Muscle of back (tissue), 11 donors: ENCODE measurements around the gene STIM1. TPM values are rescaled to one million over a fixed set of nuclear protein-coding genes. Genes with fewer than 3 reads are reported as not detected.

ENCODE experiments used
- DNase-seq, 3 donors: peaks; one replicate each; pipeline versions ENCODE4 v3.0.0 to v3.0.0-alpha.2; 2013
- polyA plus RNA-seq, 10 donors: library from polyadenylated mRNA; unstranded; fragments of 120-200 nt; gene quantifications; one replicate each; pipeline ENCODE4 v1.2.1, GENCODE V29; 2013; ENCODE audit not compliant: insufficient read length in 10 of 10

STIM1 gene
- polyA plus RNA-seq, 10 donors = 49.3 to 111 (median 84.4) TPM

DNA sequence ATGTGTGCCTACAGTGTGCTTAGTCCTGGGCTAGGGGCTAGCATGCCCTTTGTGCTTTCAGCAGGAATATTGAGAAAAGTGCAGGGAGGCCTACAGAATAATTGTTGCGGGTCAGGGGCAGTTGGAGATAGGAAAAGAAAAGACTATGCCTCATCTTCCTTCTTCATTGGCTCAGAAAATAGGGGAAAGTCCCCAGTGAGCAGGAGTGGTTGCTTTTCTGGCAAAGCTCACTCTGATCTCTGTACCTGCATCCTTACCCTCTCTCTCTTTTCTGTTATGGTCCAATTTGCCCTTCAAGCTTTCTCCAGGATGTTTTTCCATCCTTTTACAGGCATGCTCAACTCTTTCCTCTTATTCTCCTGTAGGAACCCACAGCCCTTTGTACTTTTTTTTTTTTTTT, 209.6 kb downstream of the STIM1 start:
- DNase-seq = no peak

DNA sequence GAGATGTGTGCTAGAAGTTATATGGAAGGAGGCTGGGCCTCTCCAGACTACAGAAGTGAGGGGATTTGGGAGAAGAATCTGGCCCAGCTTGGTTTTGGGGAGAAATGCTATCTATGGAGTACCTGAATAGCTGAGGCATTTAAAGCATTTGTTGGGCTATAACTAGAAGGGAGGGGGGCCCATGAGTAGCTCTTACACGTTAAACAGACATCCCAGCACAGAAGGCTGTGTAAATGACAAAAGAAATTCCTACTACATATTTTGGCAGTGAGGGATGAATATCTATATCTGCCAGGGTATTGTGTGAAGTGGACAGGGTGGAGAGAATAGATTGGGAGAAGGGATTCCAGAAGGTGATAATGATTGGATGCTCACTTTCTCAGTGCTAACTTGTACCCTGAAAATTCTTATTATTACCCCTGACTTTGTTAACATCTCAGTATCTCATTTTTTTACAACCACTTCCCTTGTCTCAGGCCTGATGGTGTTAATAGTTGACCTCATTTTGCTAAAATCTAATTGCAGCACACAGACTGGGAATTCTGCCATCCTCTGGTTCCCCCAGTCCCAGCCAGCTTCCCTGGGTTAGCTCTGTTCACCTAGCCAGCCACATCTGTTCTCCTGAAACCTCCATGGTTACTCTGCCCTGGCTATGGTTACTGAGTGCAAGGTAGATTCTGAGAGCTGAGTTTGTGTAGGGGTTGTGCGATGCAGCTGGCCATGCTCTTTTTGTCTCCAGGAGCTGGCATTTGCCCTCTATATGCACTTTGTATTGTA, 210.3 kb downstream of the STIM1 start:
- no peak for DNase-seq

DNA sequence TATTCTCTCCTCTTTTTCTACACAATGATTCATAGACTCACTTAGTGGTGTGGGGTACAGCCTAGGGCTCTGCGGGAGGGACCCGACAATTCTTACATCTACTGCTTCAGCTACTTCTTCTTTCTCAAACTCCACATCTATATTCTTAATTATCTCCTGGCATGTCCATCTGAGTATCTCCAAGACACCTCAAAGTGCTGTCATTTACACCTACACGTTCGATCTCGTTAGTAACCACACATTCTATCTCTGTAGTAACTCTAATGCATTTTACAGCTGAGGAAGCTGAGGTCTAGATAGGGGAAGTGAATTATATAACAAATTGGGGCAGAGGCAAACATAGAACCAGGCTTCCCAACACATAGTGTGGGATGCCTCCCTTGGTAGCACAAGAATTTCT, 211.4 kb downstream of the STIM1 start:
- no peak for DNase-seq

DNA sequence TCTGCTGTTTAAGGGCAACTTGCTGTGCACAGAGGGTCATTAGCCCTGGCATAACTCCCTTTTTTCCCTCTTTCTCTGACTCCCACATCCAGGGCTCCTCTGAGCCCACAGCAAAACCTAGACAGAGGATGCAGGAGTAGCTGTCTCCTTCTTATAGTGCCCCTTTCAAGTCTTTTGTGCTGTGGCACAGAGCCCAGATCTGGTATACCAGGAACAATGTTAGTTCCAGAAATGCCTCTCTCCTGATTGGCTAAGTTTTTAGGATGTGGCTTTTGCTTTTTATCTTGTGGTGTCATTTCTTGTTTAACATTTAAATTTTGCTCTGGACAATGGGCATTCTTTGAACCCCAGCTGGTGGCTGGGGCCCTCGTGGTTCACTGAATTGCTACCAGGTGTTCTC, 213.5 kb downstream of the STIM1 start:
- DNase-seq = no peak

DNA sequence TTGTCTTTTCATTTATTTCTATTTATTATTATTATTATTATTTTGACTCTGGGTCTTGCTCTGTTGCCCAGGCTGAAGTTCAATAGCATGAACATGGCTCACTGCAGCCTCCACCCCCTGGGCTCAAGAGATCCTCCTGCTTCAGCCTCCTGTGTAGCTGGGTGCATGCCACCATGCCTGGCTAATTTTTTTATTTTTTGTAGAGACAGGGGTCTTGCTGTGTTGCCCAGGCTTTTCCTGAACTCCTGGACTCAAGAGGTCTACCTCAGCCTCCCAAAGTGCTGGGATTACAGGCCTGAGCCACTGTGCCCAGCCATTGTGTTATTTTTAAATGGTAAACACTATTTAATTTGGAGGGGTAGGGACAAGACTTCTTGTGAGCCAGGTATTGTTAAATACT, 215.9 kb downstream of the STIM1 start:
- DNase-seq = no peak

DNA sequence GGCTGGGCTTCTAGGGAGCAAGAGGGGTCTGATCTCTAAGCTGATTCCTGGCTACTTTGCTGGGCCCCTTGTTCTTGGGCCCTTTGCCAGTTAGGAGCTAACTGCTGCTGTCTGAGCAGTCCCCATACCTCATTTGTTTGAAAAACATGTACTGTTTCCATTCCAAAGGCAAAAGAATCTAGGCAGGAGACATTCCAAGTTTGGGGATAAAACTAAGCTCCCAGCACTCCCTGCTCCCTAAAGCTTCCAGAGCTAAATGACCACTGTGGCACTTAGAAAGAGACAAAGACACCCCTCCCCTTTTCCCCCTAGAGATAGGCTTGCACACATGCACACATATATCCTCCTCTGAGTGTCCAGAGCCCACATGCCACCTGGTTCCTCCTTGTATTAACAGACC, 216.4 kb downstream of the STIM1 start:
- peak in 1 of 3 donors; percentile 36 for DNase-seq

DNA sequence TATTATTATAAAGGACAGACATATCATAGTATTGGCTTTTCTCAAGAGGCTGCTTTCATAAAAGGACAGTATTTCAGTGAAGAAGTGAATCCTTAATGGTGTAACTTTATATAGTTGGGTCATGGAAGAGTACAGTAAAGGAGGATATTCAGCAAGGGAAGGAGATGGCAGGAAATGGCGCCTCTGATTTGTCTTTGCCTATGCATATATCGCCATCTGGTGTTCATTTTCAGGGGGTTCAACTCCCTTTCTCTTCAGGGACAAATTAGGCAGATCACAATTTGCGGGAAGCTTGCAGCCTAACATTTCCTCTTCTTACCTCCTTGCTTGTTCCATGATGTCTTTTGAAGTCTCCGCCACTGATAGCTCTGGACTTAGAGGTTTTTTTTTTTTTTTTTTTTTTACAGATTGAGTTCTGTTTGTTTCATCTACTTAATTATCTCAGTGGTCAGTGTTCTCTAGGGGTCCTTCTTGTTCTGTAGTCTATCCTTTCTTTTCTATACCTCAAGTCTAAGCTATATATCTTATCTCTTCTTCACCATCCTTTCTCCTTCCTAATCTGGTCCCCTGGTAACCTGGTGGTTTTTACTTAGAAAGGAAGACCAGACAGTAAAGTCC, 217.3 kb downstream of the STIM1 start:
- DNase-seq = peak; percentile 75 to 88 (median 84)

DNA sequence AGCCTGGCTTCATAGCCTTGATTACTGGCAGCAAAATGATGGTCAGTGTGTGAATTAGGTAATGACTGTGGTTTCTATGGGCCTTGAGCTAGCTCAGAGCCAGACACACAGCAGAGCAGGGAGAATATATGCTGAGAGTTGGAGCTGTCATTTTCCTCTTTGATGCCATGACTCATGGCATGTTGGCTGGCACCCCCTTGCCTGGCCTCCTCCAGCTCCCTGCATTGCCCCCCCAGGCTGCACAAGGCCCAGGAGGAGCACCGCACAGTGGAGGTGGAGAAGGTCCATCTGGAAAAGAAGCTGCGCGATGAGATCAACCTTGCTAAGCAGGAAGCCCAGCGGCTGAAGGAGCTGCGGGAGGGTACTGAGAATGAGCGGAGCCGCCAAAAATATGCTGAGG, 218.8 kb downstream of the STIM1 start:
- DNase-seq = no peak

DNA sequence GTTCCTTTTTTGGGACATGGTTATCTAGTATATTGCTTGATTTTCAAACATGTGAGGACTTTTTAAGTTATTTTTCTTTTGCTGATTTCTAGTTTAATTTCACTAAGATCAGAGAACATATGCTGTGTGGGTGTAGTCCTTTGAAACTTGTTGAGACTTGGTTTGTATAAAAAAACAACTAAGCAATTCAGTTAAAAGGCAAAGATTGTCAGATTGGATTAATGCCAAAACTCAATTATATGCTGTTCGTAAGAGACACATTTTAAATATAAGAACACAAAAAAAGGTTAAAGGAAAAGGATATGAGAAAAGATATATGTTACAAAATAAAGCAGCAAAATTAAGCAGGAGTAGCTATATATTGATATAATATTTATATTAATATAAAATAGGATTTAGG, 221.3 kb downstream of the STIM1 start:
- DNase-seq = no peak

DNA sequence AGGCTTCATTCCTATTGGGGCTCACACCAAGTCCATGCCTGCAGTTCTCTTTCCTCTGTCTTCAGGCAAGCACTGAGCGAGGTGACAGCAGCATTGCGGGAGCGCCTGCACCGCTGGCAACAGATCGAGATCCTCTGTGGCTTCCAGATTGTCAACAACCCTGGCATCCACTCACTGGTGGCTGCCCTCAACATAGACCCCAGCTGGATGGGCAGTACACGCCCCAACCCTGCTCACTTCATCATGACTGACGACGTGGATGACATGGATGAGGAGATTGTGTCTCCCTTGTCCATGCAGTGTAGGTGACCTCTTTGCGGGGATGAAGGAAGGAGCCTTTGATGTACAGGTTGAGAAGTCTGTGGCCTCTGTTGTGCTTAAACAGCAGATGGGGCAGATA, 227.7 kb downstream of the STIM1 start:
- no peak for DNase-seq

DNA sequence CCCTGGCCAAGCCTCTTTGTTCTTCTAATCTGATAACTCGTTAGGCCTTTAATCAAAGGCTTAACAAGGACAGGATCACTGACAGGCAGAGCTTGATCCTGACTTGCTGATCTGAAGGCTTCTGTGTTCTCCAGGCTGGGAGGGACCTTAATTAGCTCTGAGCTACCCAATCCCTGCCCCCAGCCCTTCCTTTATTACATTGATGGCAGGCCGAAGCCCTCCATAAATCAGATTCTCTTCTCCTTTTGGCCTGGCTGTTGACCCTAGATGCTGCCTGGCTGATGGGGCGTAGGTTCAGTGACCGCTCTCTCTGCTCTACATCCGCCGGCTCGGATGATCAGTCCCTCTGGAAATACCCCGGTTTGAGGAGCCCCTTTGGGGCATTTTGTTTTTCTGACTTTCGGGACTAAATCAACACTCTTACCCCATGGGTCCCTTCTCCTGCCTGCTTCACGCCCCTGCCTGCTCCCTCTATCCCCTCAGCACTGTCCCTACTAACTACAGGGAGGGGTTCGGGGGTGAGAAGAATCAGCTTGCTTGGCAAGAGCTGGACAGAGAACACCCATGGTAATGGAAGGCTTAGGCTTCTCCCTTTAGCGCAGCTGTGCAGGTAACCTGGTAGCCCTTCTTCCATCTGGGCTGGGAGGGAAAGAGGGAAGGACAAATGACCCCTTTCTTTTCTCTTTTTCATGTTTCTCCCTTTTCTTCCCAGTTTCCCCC, 229.1 kb downstream of the STIM1 start:
- no peak for DNase-seq

DNA sequence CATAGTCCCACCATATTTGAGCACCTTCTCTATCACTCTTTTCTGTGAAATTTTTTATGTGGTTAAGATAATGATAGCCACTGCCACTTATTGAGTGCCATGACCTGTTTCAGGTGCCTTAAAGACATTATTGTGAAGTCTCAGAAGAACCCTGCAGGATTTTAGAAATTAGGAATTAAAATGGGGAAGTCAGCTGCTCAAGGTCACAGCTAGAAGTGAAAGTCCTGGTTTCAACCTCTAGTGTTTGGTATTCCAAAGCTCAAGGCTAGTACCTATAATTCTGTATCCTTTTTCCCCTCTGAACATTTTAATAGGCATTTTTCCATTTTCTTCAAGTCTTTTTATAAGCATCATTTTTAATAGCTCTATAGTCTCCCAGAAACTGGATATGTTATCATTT, 230.1 kb downstream of the STIM1 start:
- DNase-seq = no peak

DNA sequence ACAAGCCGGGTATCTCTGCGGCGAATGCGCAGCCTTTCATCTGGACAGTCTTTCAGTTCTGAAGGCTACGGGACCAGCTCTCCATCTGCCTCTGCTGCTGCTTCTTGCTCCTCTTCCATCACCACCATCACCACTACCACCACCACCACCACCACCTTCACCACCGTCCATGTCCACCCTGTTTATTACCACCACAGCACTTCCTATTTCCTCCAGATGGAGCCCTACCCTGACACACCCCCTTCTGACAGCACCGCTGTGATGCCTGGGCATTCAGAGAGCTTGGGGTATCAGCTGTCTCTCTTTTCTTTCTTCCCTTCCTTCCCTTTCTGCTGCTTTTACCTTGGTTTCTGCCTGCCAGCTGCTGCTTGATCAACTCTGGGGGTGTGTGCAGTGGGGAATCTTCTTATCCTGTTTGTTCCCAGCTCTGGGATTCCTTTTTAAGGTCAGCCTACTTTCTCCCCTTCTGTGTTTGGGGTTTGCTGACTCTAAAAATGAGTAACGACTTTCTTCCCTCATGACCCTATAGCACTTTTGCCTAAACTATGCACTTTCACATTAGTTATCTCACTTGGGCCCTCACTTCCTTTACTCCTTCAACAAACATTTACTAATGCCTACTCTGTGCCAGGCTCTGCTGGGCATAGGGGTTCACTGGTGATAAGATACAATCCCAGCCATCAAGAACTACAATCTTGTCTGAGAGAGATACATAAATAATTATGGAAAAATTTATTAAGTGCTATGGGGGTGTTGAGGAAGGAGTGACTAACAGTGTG, 231.3 kb downstream of the STIM1 start:
- no peak for DNase-seq

DNA sequence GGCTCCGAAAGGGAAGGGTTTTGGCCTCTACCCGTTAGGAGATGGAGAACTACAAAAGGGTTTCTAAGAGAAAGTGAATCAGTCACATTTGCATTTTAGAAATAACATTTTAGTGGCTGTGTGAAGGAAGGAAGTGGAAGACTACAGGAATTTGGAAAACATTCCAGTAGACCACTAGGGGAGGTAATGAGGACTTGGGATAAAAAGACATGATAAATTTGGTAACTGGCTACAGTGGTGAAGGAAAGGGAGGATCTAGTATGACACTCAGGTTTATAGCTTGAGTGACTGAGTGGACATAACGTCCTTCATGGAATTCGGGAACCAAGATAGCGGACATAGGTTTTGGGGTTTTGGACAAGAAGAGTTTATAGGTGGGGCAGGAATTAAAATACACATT, 232.1 kb downstream of the STIM1 start:
- DNase-seq = no peak

DNA sequence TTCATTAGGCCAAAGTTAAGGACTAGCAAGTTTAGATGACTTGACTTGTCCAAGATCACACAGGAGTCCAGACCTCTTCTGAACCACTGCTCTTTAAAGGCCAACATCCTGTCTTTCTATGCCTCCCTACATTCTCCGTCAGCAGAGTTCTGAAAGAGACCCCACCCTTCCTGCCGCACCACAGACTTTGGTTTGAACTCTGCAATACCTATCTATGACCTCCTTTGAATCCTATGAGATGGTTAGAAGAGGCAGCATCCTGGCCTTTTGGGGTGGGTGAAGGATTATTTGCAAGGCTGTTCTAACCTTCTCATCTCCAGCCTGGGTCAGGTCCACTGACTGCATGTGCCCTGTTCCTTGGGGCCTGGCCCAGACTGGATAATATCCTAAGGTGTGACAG, 234.8 kb downstream of the STIM1 start:
- no peak for DNase-seq

DNA sequence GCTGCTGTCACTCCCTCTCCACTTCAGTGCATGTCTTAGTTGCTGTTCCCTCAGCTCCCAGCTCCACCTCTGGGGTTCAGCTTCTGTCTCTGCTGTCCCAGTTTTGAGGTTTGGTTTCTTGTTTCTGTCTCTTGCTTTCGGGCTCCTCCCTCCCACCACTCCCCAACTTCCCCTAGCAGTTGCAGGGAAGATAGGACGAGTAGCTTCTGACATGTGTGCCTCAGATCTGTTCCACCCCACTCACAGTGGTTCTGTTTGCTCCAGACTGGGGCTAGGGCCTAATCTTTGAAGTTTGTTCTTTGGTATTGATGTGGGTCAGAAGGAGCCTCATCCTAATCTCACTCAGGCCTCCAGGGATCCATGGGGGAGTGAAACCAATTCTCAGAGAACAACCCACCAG, 236.6 kb downstream of the STIM1 start:
- DNase-seq = no peak

DNA sequence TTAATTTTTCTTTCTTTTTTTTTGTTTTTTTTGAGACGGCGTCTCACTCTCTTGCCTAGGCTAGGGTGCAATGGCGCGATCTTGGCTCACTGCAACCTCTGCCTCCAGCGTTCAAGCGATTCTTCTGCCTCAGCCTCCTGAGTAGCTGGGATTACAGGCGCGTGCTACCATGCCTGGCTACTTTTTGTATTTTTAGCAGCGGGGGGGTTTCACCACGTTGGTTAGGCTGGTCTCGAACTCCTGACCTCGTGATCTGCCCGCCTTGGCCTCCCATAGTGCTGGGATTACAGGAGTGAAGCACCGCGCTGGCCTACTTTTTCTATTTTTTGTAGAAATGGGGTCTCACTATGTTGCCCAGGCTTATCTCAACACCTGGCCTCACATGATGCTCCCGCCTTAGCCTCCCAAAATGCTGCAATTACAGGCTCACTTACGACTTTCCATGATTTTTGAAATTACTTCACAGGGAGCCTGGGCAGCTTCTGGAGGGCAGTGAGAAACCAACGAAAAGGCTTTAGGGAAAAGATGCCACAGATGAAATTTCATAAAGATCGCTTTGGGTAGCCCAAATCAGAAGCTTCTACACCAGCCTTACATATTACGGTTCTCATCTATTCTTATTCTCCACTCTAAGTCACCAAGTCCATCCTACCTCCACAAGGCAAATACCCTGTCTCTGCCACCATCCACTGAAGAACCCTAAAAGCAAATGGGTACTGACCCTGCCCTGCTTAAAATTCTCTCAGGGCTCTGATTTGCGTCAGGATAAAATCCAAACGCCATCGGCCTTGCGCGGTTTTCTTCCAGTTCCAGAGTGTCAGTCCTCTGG, 238.3 kb downstream of the STIM1 start:
- no peak for DNase-seq

DNA sequence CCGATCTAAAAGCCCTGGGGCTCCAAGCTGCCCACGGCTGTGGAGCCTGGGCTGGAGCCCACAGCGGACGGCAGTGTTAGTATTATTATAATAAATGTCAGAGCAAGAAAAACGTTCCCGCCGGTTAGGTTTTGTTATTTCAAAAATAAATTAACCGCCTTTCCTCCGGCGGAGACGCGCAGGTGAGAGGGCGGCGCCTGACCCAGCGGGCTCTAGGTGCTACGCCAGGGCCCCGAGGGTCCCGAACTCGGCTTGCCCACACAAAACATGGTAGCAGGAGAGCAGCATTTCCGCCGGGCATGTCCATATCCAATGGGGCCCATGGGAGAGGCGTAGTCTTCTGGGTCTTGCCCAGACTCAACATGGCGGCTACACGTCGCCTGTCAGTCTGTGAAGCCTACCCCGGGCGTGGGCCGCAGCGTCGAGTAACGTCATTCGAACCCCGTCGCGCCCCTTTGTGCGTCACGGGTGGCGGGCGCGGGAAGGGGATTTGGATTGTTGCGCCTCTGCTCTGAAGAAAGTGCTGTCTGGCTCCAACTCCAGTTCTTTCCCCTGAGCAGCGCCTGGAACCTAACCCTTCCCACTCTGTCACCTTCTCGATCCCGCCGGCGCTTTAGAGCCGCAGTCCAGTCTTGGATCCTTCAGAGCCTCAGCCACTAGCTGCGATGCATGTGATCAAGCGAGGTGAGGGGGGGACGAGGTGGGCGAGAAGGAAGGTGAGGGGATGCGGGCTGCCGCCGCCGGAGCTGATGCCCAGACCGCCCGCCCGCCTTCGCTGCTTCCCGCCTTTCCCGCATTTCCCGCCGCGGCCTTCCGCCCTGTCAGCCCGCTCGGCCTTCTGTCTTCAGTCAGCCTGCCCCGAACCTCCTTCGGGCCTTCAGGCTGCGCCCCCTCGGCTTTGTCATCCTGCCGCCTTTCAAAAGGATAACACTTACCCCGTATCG, 239.2 kb downstream of the STIM1 start, which contains the start of gene RRM1:
RRM1 (plus strand) TSS at position 452 of the 944 bp plus-strand sequence; CDS start at position 666, 214 bp downstream.
- peak; percentile 96 to 98 (median 97) for DNase-seq

DNA sequence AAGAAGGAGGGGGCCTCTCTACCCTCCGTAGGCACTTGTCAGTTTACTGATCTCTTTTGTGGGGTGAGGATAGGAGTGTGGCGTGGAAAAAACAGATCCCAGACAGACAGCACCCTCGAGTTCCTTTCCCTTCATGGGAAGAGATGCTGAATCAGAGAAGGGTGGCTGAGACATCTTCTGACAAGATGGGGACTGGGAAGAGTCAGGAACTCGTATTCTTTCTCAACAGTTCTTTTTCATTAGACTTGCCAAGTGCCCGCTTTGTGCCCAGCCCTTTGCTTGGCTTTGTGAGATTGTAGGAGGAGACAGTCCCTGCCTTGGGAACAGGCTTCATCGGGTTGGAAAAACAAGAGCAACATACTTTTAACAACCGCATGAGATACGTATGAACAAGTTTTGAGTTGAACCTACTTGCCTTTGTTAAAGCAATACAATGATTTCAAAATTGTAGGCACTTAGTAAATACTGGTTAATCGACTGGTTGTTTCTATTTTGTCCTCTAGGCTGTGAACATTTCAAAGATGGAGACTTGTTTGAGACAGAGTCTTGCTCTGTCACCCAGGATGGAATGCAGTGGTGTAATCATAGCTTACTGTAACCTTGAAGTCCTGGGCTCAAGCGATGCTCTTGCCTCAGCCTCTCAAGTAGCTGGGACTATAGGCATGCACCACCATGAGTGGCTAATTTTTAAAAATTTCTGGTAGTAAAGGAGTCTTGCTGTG, 240.2 kb downstream of the STIM1 start:
- DNase-seq = peak in 1 of 3 donors; percentile 42
